ENCODE measurements around the gene N4BP2L1.

N4BP2L1 gene

GRCh38 chr13:32383836-32384618 lies 43.9 kb downstream of the N4BP2L1 start:
- Mint-ChIP-seq H3K36me3 (ENCODE audit: low read depth) (peaks cover 27% of the 10 kb centered on the region), H3K4me3 (no peak overlapping the region), H3K27me3 (ENCODE audit: low read depth, poor library complexity) (no peaks in the 10 kb centered on the region), H3K9me3 (no peaks in the 10 kb centered on the region), H3K27ac (no peak overlapping the region), H3K4me1 (no peaks in the 10 kb centered on the region)
- no peak for DNase-seq
- TF ChIP-seq CTCF (IDR thresholded peaks at IDR 0.05) = no peak

- peak; percentile 27 for TF ChIP-seq CTCF (IDR thresholded peaks at IDR 0.05)
- Mint-ChIP-seq H3K4me3 (no peak overlapping the region), H3K4me1 (no peaks in the 10 kb centered on the region), H3K9me3 (no peaks in the 10 kb centered on the region), H3K36me3 (ENCODE audit: low read depth) (peaks cover 10% of the 10 kb centered on the region), H3K27me3 (ENCODE audit: low read depth, poor library complexity) (no peaks in the 10 kb centered on the region), H3K27ac (no peak overlapping the region)
- DNase-seq = peak; percentile 3
Measured at GRCh38 chr13:32381539-32381938, 46.4 kb downstream of the N4BP2L1 start.

GRCh38 chr13:32378012-32378411 lies 49.9 kb downstream of the N4BP2L1 start:
- Mint-ChIP-seq H3K36me3 (ENCODE audit: low read depth) (peaks cover 32% of the 10 kb centered on the region), H3K9me3 (peaks cover 15% of the 10 kb centered on the region), H3K27ac (no peak overlapping the region), H3K27me3 (ENCODE audit: low read depth, poor library complexity) (no peaks in the 10 kb centered on the region), H3K4me1 (no peaks in the 10 kb centered on the region), H3K4me3 (no peak overlapping the region)
- no peak for TF ChIP-seq CTCF (IDR thresholded peaks at IDR 0.05)
- no peak for DNase-seq

- peaks cover 15% of the 10 kb centered on the region for H3K9me3 Mint-ChIP-seq
- no peak for DNase-seq
- no peak overlapping the region for H3K4me3 Mint-ChIP-seq
- H3K4me1 Mint-ChIP-seq = no peaks in the 10 kb centered on the region
- TF ChIP-seq CTCF (IDR thresholded peaks at IDR 0.05) = no peak
- peak overlapping the region; percentile 67 for H3K27ac Mint-ChIP-seq
- peaks cover 44% of the 10 kb centered on the region for H3K36me3 Mint-ChIP-seq (ENCODE audit: low read depth)
- H3K27me3 Mint-ChIP-seq (ENCODE audit: low read depth, poor library complexity) = no peaks in the 10 kb centered on the region
Measured at GRCh38 chr13:32376642-32377415, 51.1 kb downstream of the N4BP2L1 start.

GRCh38 chr13:32370805-32371204 lies 57.1 kb downstream of the N4BP2L1 start:
- no peaks in the 10 kb centered on the region for H3K4me1 Mint-ChIP-seq
- no peak for TF ChIP-seq CTCF (IDR thresholded peaks at IDR 0.05)
- H3K9me3 Mint-ChIP-seq = peaks cover 15% of the 10 kb centered on the region
- H3K27me3 Mint-ChIP-seq (ENCODE audit: low read depth, poor library complexity) = no peaks in the 10 kb centered on the region
- DNase-seq = no peak
- peaks cover 58% of the 10 kb centered on the region for H3K36me3 Mint-ChIP-seq (ENCODE audit: low read depth)
- no peak overlapping the region for H3K4me3 Mint-ChIP-seq
- H3K27ac Mint-ChIP-seq = no peak overlapping the region
